ENCODE results near the gene PRSS38. TPM values are rescaled to one million over a fixed set of nuclear protein-coding genes. Genes with fewer than 3 reads are reported as not detected.

PRSS38 gene
- total and polyA plus RNA-seq, 2 experiments from 2014 or later = not detected

GRCh38 chr1:227854189-227854588 is 38.7 kb downstream of the PRSS38 start:
- DNase-seq (ENCODE audit: low spot score) (no peak), ATAC-seq (no peak)
- Histone ChIP-seq H2AFZ (no peak overlapping the region), H3K4me2 (no peak overlapping the region), H4K20me1 (replicated peaks; ENCODE audit: insufficient read depth) (no peaks in the 10 kb centered on the region), H3K9me2 (ENCODE audit: insufficient read depth) (no peaks in the 10 kb centered on the region), H3K27ac (ENCODE audit: low read depth) (no peak overlapping the region), H3K4me3 (no peak overlapping the region), H3F3A (replicated peaks; ENCODE audit: low read depth) (no peaks in the 10 kb centered on the region), H3K79me2 (replicated peaks; ENCODE audit: insufficient read depth) (no peaks in the 10 kb centered on the region), H3K27me3 (ENCODE audit: insufficient read depth) (no peaks in the 10 kb centered on the region), H3K4me1 (ENCODE audit: insufficient read depth) (no peaks in the 10 kb centered on the region), H3K36me3 (ENCODE audit: insufficient read depth) (no peaks in the 10 kb centered on the region)
- Mint-ChIP-seq H3K27me3 (ENCODE audit: insufficient read depth, low read depth, poor library complexity) (peaks cover 7% of the 10 kb centered on the region), H3K9me3 (peaks cover 10% of the 10 kb centered on the region), H3K4me1 (no peaks in the 10 kb centered on the region), H3K27ac (no peak overlapping the region), H3K4me3 (no peak overlapping the region), H3K36me3 (ENCODE audit: low read depth) (no peaks in the 10 kb centered on the region)
- TF ChIP-seq STAT1 (IDR thresholded peaks at IDR 0.05; ENCODE audit: unreplicated experiment) = no peak
- TF ChIP-seq, protein P1, sequence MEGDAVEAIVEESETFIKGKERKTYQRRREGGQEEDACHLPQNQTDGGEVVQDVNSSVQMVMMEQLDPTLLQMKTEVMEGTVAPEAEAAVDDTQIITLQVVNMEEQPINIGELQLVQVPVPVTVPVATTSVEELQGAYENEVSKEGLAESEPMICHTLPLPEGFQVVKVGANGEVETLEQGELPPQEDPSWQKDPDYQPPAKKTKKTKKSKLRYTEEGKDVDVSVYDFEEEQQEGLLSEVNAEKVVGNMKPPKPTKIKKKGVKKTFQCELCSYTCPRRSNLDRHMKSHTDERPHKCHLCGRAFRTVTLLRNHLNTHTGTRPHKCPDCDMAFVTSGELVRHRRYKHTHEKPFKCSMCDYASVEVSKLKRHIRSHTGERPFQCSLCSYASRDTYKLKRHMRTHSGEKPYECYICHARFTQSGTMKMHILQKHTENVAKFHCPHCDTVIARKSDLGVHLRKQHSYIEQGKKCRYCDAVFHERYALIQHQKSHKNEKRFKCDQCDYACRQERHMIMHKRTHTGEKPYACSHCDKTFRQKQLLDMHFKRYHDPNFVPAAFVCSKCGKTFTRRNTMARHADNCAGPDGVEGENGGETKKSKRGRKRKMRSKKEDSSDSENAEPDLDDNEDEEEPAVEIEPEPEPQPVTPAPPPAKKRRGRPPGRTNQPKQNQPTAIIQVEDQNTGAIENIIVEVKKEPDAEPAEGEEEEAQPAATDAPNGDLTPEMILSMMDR (conservative IDR thresholded peaks at IDR 0.05; ENCODE audit: low read depth in 2 of 2) = no peak
- TF ChIP-seq REST (IDR thresholded peaks at IDR 0.05; ENCODE audit: unreplicated experiment) = no peak
- no peak for TF ChIP-seq ZNF331 (CRISPR knock-in tag; IDR thresholded peaks at IDR 0.05; ENCODE audit: low read depth)
- TF ChIP-seq CREB1 (CRISPR knock-in tag; IDR thresholded peaks at IDR 0.05; ENCODE audit: low read depth) = no peak
- TF ChIP-seq ZNF114 (CRISPR knock-in tag; IDR thresholded peaks at IDR 0.05) = no peak
- no peak for TF ChIP-seq JUNB (IDR thresholded peaks at IDR 0.05; ENCODE audit: unreplicated experiment)
- no peak for TF ChIP-seq NANOG (IDR thresholded peaks at IDR 0.05; ENCODE audit: borderline replicate concordance)
- TF ChIP-seq EZH2 (IDR thresholded peaks at IDR 0.05; ENCODE audit: low read depth, unreplicated experiment) = no peak
- TF ChIP-seq ZNF462 (CRISPR knock-in tag; IDR thresholded peaks at IDR 0.05) = no peak
- TF ChIP-seq, protein P2, sequence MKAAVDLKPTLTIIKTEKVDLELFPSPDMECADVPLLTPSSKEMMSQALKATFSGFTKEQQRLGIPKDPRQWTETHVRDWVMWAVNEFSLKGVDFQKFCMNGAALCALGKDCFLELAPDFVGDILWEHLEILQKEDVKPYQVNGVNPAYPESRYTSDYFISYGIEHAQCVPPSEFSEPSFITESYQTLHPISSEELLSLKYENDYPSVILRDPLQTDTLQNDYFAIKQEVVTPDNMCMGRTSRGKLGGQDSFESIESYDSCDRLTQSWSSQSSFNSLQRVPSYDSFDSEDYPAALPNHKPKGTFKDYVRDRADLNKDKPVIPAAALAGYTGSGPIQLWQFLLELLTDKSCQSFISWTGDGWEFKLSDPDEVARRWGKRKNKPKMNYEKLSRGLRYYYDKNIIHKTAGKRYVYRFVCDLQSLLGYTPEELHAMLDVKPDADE (IDR thresholded peaks at IDR 0.05) = no peak
- no peak for TF ChIP-seq POLR2AphosphoS5 (IDR thresholded peaks at IDR 0.05; ENCODE audit: low read depth)
- no peak for TF ChIP-seq EZH2phosphoT487 (IDR thresholded peaks at IDR 0.05; ENCODE audit: unreplicated experiment)
